T-helper 1 cell treated with Interleukin-12 subunit alpha and Interleukin-12 subunit beta and Interleukin-4 antibody, amounts not matched to agents 30 μg/mL and 1 μg/mL, for 36 hours (primary cell): ENCODE data around the gene CFAP46.
"Not testable (repeated sequence)": the region's sequence is repeated elsewhere in the genome, so short reads cannot be mapped to it uniquely, and the experiment has no call there.

ENCODE experiments used
- H3K27ac Mint-ChIP-seq: one replicate; pipeline ENCODE4 v1.8.0; 2021; ENCODE audit warnings: mild to moderate bottlenecking, mixed read lengths
- H3K27me3 Mint-ChIP-seq: one replicate; pipeline ENCODE4 v1.8.0; 2021; ENCODE audit warnings: low read depth, mixed read lengths
- H3K36me3 Mint-ChIP-seq: one replicate; pipeline ENCODE4 v1.8.0; 2021; ENCODE audit warnings: low read depth, mixed read lengths
- H3K4me1 Mint-ChIP-seq: one replicate; pipeline ENCODE4 v1.8.0; 2021; ENCODE audit warnings: low read depth, mixed read lengths
- H3K4me3 Mint-ChIP-seq: one replicate; pipeline ENCODE4 v1.8.0; 2021; ENCODE audit warnings: mild to moderate bottlenecking, moderate library complexity, mixed read lengths
- H3K9me3 Mint-ChIP-seq: one replicate; pipeline ENCODE4 v1.8.0; 2021; ENCODE audit warnings: mixed read lengths

CFAP46 gene

GRCh38 chr10:132777441-132777840 lies 164.9 kb downstream of the CFAP46 start:
- H3K36me3 Mint-ChIP-seq: peaks cover 2% of the 10 kb centered on the region
- no peak overlapping the region for H3K4me3 Mint-ChIP-seq
- no peaks in the 10 kb centered on the region for H3K27me3 Mint-ChIP-seq
- no peak overlapping the region for H3K27ac Mint-ChIP-seq
- H3K4me1 Mint-ChIP-seq: no peaks in the 10 kb centered on the region
- H3K9me3 Mint-ChIP-seq: no peaks in the 10 kb centered on the region

- Mint-ChIP-seq H3K4me1 (no peaks in the 10 kb centered on the region), H3K27me3 (no peaks in the 10 kb centered on the region), H3K27ac (no peak overlapping the region), H3K36me3 (peaks cover 2% of the 10 kb centered on the region), H3K4me3 (no peak overlapping the region), H3K9me3 (no peaks in the 10 kb centered on the region)
Measured at GRCh38 chr10:132776821-132777220, 165.5 kb downstream of the CFAP46 start.

GRCh38 chr10:132776186-132776585 lies 166.2 kb downstream of the CFAP46 start:
- no peaks in the 10 kb centered on the region for H3K4me1 Mint-ChIP-seq
- H3K27ac Mint-ChIP-seq: no peak overlapping the region
- H3K9me3 Mint-ChIP-seq: no peaks in the 10 kb centered on the region
- peaks cover 5% of the 10 kb centered on the region for H3K36me3 Mint-ChIP-seq
- H3K4me3 Mint-ChIP-seq: no peak overlapping the region
- H3K27me3 Mint-ChIP-seq: no peaks in the 10 kb centered on the region

- Mint-ChIP-seq H3K9me3 (no peaks in the 10 kb centered on the region), H3K27ac (no peak overlapping the region)
Measured at GRCh38 chr10:132774902-132775863, 167.2 kb downstream of the CFAP46 start.

GRCh38 chr10:132774181-132774901 lies 168.0 kb downstream of the CFAP46 start:
- H3K27ac Mint-ChIP-seq: no peak overlapping the region
- no peak overlapping the region for H3K4me3 Mint-ChIP-seq
- H3K27me3 Mint-ChIP-seq: no peaks in the 10 kb centered on the region
- H3K36me3 Mint-ChIP-seq: peaks cover 7% of the 10 kb centered on the region
- H3K9me3 Mint-ChIP-seq: no peaks in the 10 kb centered on the region
- H3K4me1 Mint-ChIP-seq: no peaks in the 10 kb centered on the region

More at GRCh38 chr10:132774902-132775863, 167.2 kb downstream of the CFAP46 start:
- Mint-ChIP-seq H3K27me3 (no peaks in the 10 kb centered on the region), H3K36me3 (peaks cover 6% of the 10 kb centered on the region), H3K4me1 (no peaks in the 10 kb centered on the region), H3K4me3 (no peak overlapping the region)

- H3K4me3 Mint-ChIP-seq, H3K4me1 Mint-ChIP-seq, H3K9me3 Mint-ChIP-seq, H3K27me3 Mint-ChIP-seq, H3K27ac Mint-ChIP-seq: not testable (repeated sequence)
- peaks cover 18% of the 10 kb centered on the region for H3K36me3 Mint-ChIP-seq
Measured at GRCh38 chr10:132772816-132773215, 169.6 kb downstream of the CFAP46 start.

- Mint-ChIP-seq H3K4me3 (no peak overlapping the region), H3K9me3 (peaks cover 8% of the 10 kb centered on the region), H3K36me3 (peaks cover 24% of the 10 kb centered on the region), H3K27ac (peak overlapping the region; percentile 55), H3K4me1 (no peaks in the 10 kb centered on the region), H3K27me3 (no peaks in the 10 kb centered on the region)
Measured at GRCh38 chr10:132770061-132771021, 172.0 kb downstream of the CFAP46 start.

- Mint-ChIP-seq H3K9me3 (peaks cover 8% of the 10 kb centered on the region), H3K27me3 (no peaks in the 10 kb centered on the region), H3K27ac (no peak overlapping the region), H3K4me3 (no peak overlapping the region), H3K36me3 (peaks cover 26% of the 10 kb centered on the region), H3K4me1 (no peaks in the 10 kb centered on the region)
Measured at GRCh38 chr10:132768346-132769248, 173.8 kb downstream of the CFAP46 start.

- H3K27me3 Mint-ChIP-seq: no peaks in the 10 kb centered on the region
Measured at GRCh38 chr10:132766291-132766690, 176.1 kb downstream of the CFAP46 start.

GRCh38 chr10:132765435-132765834 lies 176.9 kb downstream of the CFAP46 start:
- H3K27me3 Mint-ChIP-seq: no peaks in the 10 kb centered on the region
- no peak overlapping the region for H3K27ac Mint-ChIP-seq
- peaks cover 2% of the 10 kb centered on the region for H3K4me1 Mint-ChIP-seq
- peaks cover 8% of the 10 kb centered on the region for H3K9me3 Mint-ChIP-seq
- peaks cover 21% of the 10 kb centered on the region for H3K36me3 Mint-ChIP-seq
- H3K4me3 Mint-ChIP-seq: no peak overlapping the region

More at GRCh38 chr10:132766291-132766690, 176.1 kb downstream of the CFAP46 start:
- peaks cover 8% of the 10 kb centered on the region for H3K9me3 Mint-ChIP-seq
- no peak overlapping the region for H3K27ac Mint-ChIP-seq
- peaks cover 2% of the 10 kb centered on the region for H3K4me1 Mint-ChIP-seq
- no peak overlapping the region for H3K4me3 Mint-ChIP-seq
- peaks cover 23% of the 10 kb centered on the region for H3K36me3 Mint-ChIP-seq

GRCh38 chr10:132764108-132764507 lies 178.3 kb downstream of the CFAP46 start:
- Mint-ChIP-seq H3K36me3 (peaks cover 18% of the 10 kb centered on the region), H3K4me1 (peaks cover 2% of the 10 kb centered on the region), H3K27ac (no peak overlapping the region), H3K4me3 (no peak overlapping the region), H3K27me3 (no peaks in the 10 kb centered on the region), H3K9me3 (peaks cover 8% of the 10 kb centered on the region)

GRCh38 chr10:132763545-132763944 lies 178.8 kb downstream of the CFAP46 start:
- peaks cover 5% of the 10 kb centered on the region for H3K9me3 Mint-ChIP-seq
- peaks cover 2% of the 10 kb centered on the region for H3K4me1 Mint-ChIP-seq
- H3K36me3 Mint-ChIP-seq: peaks cover 13% of the 10 kb centered on the region
- H3K4me3 Mint-ChIP-seq: no peak overlapping the region
- no peak overlapping the region for H3K27ac Mint-ChIP-seq
- no peaks in the 10 kb centered on the region for H3K27me3 Mint-ChIP-seq

- Mint-ChIP-seq H3K27me3 (no peaks in the 10 kb centered on the region), H3K27ac (peak overlapping the region; percentile 35), H3K4me1 (peaks cover 2% of the 10 kb centered on the region), H3K9me3 (peaks cover 4% of the 10 kb centered on the region), H3K36me3 (peaks cover 9% of the 10 kb centered on the region), H3K4me3 (no peak overlapping the region)
Measured at GRCh38 chr10:132762267-132762666, 180.1 kb downstream of the CFAP46 start.
